ENCODE measurements around the gene DNAJC9. TPM values are rescaled to one million over a fixed set of nuclear protein-coding genes. Genes with fewer than 3 reads are reported as not detected.

Gene DNAJC9
- polyA plus RNA-seq, 1 experiment = 10.0 TPM

GRCh38 chr10:73264423-73264822 is 17.4 kb upstream of the DNAJC9 start:
- H3K36me3 ChIP-seq (ENCODE audit: control insufficient read depth, insufficient read depth, low read length) = no peaks in the 10 kb centered on the region
- ChIA-PET POLR2A (interaction anchor here (0.5 kb wide), 1 partner anchor 326 kb away, joined by 3 read pairs; no protein-coding TSS in a partner anchor), CTCF (interaction anchor here (1.0 to 2.8 kb wide), 12 partner anchors 8 to 379 kb away, joined by 3 to 13 read pairs (median 5); partner anchors contain the start of genes CFAP70 and DNAJC9)
- DNase-seq (ENCODE audit: low read depth) = no peak
- no peak for TF ChIP-seq CTCF (IDR thresholded peaks at IDR 0.05; ENCODE audit: insufficient read depth, low read depth, low read length)
- no peak overlapping the region for H3K4me3 ChIP-seq (ENCODE audit: low read depth, low read length)
- peaks cover 4% of the 10 kb centered on the region for H3K27me3 ChIP-seq (ENCODE audit: control insufficient read depth, insufficient read depth, low read length)

GRCh38 chr10:73263693-73264347 is 16.8 kb upstream of the DNAJC9 start:
- H3K27me3 ChIP-seq (ENCODE audit: control insufficient read depth, insufficient read depth, low read length) = peaks cover 3% of the 10 kb centered on the region
- ChIA-PET CTCF (interaction anchor here (0.6 to 2.8 kb wide), 14 partner anchors 9 to 884 kb away, joined by 3 to 13 read pairs (median 5); partner anchors contain the start of genes CFAP70 and DNAJC9), POLR2A (interaction anchor here (0.5 kb wide), 1 partner anchor 327 kb away, joined by 3 read pairs; no protein-coding TSS in a partner anchor)
- H3K4me3 ChIP-seq (ENCODE audit: low read depth, low read length) = no peak overlapping the region
- peak; percentile 56 for TF ChIP-seq CTCF (IDR thresholded peaks at IDR 0.05; ENCODE audit: insufficient read depth, low read depth, low read length)
- no peaks in the 10 kb centered on the region for H3K36me3 ChIP-seq (ENCODE audit: control insufficient read depth, insufficient read depth, low read length)
- no peak for DNase-seq (ENCODE audit: low read depth)

GRCh38 chr10:73262880-73263555 is 16.0 kb upstream of the DNAJC9 start:
- no peak for TF ChIP-seq CTCF (IDR thresholded peaks at IDR 0.05; ENCODE audit: insufficient read depth, low read depth, low read length)
- Histone ChIP-seq H3K4me3 (ENCODE audit: low read depth, low read length) (no peak overlapping the region), H3K36me3 (ENCODE audit: control insufficient read depth, insufficient read depth, low read length) (no peaks in the 10 kb centered on the region), H3K27me3 (ENCODE audit: control insufficient read depth, insufficient read depth, low read length) (peaks cover 3% of the 10 kb centered on the region)
- no peak for DNase-seq (ENCODE audit: low read depth)
- ChIA-PET CTCF (interaction anchor here (0.6 to 2.8 kb wide), 11 partner anchors 9 to 885 kb away, joined by 3 to 13 read pairs (median 5); partner anchors contain the start of gene DNAJC9), POLR2A (no interaction called here)

GRCh38 chr10:73262105-73262730 is 15.2 kb upstream of the DNAJC9 start:
- Histone ChIP-seq H3K36me3 (ENCODE audit: control insufficient read depth, insufficient read depth, low read length) (no peaks in the 10 kb centered on the region), H3K4me3 (ENCODE audit: low read depth, low read length) (no peak overlapping the region), H3K27me3 (ENCODE audit: control insufficient read depth, insufficient read depth, low read length) (peaks cover 1% of the 10 kb centered on the region)
- POLR2A ChIA-PET = no interaction called here
- CTCF ChIA-PET = no interaction called here
- no peak for DNase-seq (ENCODE audit: low read depth)
- TF ChIP-seq CTCF (IDR thresholded peaks at IDR 0.05; ENCODE audit: insufficient read depth, low read depth, low read length) = no peak

Data from BJ (cell line).